ENCODE results near the gene NLRP13.

The NLRP13 gene, protein sequence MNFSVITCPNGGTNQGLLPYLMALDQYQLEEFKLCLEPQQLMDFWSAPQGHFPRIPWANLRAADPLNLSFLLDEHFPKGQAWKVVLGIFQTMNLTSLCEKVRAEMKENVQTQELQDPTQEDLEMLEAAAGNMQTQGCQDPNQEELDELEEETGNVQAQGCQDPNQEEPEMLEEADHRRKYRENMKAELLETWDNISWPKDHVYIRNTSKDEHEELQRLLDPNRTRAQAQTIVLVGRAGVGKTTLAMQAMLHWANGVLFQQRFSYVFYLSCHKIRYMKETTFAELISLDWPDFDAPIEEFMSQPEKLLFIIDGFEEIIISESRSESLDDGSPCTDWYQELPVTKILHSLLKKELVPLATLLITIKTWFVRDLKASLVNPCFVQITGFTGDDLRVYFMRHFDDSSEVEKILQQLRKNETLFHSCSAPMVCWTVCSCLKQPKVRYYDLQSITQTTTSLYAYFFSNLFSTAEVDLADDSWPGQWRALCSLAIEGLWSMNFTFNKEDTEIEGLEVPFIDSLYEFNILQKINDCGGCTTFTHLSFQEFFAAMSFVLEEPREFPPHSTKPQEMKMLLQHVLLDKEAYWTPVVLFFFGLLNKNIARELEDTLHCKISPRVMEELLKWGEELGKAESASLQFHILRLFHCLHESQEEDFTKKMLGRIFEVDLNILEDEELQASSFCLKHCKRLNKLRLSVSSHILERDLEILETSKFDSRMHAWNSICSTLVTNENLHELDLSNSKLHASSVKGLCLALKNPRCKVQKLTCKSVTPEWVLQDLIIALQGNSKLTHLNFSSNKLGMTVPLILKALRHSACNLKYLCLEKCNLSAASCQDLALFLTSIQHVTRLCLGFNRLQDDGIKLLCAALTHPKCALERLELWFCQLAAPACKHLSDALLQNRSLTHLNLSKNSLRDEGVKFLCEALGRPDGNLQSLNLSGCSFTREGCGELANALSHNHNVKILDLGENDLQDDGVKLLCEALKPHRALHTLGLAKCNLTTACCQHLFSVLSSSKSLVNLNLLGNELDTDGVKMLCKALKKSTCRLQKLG

GRCh38 chr19:55931936-55932386 lies at the start of gene NLRP13:
TSS of gene NLRP13 (minus strand) at chr19:55932336. CDS start at chr19:55932311, 25 bp downstream.
- no peak for DNase-seq (ENCODE audit: low read depth)
- H3K4me3 ChIP-seq (ENCODE audit: low read length), result no peak within 1 kb of the TSS
- TF ChIP-seq, protein P1, sequence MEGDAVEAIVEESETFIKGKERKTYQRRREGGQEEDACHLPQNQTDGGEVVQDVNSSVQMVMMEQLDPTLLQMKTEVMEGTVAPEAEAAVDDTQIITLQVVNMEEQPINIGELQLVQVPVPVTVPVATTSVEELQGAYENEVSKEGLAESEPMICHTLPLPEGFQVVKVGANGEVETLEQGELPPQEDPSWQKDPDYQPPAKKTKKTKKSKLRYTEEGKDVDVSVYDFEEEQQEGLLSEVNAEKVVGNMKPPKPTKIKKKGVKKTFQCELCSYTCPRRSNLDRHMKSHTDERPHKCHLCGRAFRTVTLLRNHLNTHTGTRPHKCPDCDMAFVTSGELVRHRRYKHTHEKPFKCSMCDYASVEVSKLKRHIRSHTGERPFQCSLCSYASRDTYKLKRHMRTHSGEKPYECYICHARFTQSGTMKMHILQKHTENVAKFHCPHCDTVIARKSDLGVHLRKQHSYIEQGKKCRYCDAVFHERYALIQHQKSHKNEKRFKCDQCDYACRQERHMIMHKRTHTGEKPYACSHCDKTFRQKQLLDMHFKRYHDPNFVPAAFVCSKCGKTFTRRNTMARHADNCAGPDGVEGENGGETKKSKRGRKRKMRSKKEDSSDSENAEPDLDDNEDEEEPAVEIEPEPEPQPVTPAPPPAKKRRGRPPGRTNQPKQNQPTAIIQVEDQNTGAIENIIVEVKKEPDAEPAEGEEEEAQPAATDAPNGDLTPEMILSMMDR (conservative IDR thresholded peaks at IDR 0.05; ENCODE audit: low read depth, low read length), result no peak

GRCh38 chr19:55980415-55980814 lies 48.3 kb upstream of the NLRP13 start:
- DNase-seq (ENCODE audit: low read depth), result no peak
- TF ChIP-seq, protein P1 (conservative IDR thresholded peaks at IDR 0.05; ENCODE audit: low read depth, low read length), result no peak
- H3K4me3 ChIP-seq (ENCODE audit: low read length), result no peak overlapping the region

DNA sequence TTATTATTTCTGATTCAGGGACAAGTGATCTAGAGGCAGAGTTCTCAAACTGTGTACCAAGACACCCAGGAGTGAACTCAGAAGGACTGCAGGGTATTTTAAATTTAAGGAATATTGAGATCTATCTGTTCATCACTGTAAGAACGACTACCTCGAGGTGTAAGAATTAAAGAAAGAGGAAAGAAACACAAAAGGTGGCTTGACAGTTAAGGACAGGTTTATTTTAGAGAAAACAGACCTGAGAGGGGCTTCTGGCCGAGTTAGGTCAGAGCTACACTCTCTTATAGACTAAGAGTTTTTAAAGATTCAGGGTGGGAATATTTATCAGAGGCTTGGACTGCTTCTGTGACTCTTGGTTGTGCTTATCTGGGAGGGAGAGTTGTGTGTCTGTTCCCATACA lies 41.8 kb upstream of the NLRP13 start:
- TF ChIP-seq, protein P1 (conservative IDR thresholded peaks at IDR 0.05; ENCODE audit: low read depth, low read length), result no peak
- no peak overlapping the region for H3K4me3 ChIP-seq (ENCODE audit: low read length)
- DNase-seq (ENCODE audit: low read depth), result no peak

- DNase-seq (ENCODE audit: low read depth), result no peak
- H3K4me3 ChIP-seq (ENCODE audit: low read length), result no peak overlapping the region
- TF ChIP-seq, protein P1 (conservative IDR thresholded peaks at IDR 0.05; ENCODE audit: low read depth, low read length), result no peak
These were observed 30.1 kb upstream of the NLRP13 start for GRCh38 chr19:55962186-55962585.

- H3K4me3 ChIP-seq (ENCODE audit: low read length), result no peak overlapping the region
- TF ChIP-seq, protein P1 (conservative IDR thresholded peaks at IDR 0.05; ENCODE audit: low read depth, low read length), result no peak
- no peak for DNase-seq (ENCODE audit: low read depth)
These were observed 28.0 kb upstream of the NLRP13 start for GRCh38 chr19:55959996-55960675.

- no peak overlapping the region for H3K4me3 ChIP-seq (ENCODE audit: low read length)
- no peak for DNase-seq (ENCODE audit: low read depth)
- TF ChIP-seq, protein P1 (conservative IDR thresholded peaks at IDR 0.05; ENCODE audit: low read depth, low read length), result no peak
These were observed 26.2 kb upstream of the NLRP13 start for GRCh38 chr19:55958356-55958755.
